Measurements from ENCODE around the gene PROM2.

Gene PROM2

DNA sequence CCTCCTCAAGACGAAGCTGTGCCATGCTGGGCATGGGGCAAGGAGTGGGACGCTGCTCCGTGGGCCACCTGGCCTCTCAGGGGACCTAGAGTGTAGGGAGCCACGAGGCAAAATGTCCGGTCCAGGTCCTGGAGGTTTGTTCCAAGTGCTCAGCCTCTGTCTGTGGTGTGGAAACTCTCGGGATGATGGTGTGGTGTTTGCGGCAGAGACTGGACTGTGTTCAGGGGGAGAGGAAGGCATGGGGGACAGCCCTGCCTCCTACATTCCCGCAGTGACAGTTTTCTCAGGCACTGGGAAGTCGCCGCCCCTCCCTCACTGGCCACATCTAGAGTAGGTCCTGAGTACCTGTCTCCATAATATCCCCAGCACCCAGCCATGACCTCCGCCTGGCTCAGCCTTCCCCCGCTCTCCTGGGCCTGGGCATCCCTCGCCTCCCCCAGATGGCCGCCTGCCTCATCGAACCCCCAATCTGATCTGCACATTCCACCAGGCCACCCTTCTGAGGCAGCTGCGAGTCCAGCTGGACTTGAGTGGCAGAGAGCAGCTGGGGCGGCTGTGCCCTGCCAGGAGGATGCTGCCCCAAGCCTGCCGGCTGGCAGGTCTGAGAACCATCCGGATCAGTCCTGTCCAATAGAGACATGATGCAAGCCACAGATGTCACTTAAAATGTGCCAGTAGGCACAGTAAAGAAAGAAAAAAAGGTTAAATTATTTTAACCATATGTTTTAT lies 29.1 kb downstream of the PROM2 start:
- TF ChIP-seq CTCF (conservative IDR thresholded peaks at IDR 0.05) (no peak), ZFX (IDR thresholded peaks at IDR 0.05) (no peak)
- no peak overlapping the region for H3K27ac ChIP-seq

- peak overlapping the region; percentile 77 for H3K27ac ChIP-seq
- TF ChIP-seq ZFX (IDR thresholded peaks at IDR 0.05) (no peak), CTCF (conservative IDR thresholded peaks at IDR 0.05) (no peak)
Measured at GRCh38 chr2:95305380-95306061, 31.3 kb downstream of the PROM2 start.

- TF ChIP-seq ZFX (IDR thresholded peaks at IDR 0.05) (no peak), CTCF (conservative IDR thresholded peaks at IDR 0.05) (no peak)
- H3K27ac ChIP-seq, result peak overlapping the region; percentile 77
Measured at GRCh38 chr2:95306336-95306895, 32.2 kb downstream of the PROM2 start.

GRCh38 chr2:95307036-95307435 lies 32.8 kb downstream of the PROM2 start:
- H3K27ac ChIP-seq, result peak overlapping the region; percentile 77

DNA sequence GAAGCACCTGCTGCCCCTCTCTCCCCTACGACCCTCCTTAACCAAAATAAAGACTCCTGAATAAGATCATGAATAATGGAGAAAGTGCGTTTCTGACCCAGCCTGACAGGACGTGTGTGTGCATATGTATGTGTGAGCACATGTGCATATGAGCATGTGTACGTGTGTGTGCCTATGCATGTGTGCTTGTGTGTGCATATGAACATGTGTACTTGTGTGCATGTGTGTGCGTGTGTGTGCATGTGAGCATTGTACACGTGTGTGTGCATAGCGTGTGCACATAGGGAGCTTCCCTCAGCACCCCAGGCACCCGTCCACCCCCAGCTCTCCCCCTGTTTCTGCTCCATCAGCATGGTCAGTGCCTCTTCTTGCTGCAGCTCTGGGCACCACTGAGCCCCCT lies 33.6 kb downstream of the PROM2 start:
- no peak overlapping the region for H3K27ac ChIP-seq
- no peak for TF ChIP-seq CTCF (conservative IDR thresholded peaks at IDR 0.05)
- no peak for TF ChIP-seq ZFX (IDR thresholded peaks at IDR 0.05)

More at GRCh38 chr2:95307036-95307435, 32.8 kb downstream of the PROM2 start:
- TF ChIP-seq CTCF (conservative IDR thresholded peaks at IDR 0.05) (no peak), ZFX (IDR thresholded peaks at IDR 0.05) (no peak)

- no peak overlapping the region for H3K27ac ChIP-seq
- TF ChIP-seq ZFX (IDR thresholded peaks at IDR 0.05), result no peak
Measured at GRCh38 chr2:95308426-95308990, 34.3 kb downstream of the PROM2 start.

GRCh38 chr2:95309599-95309998 lies 35.4 kb downstream of the PROM2 start:
- no peak for TF ChIP-seq CTCF (conservative IDR thresholded peaks at IDR 0.05)
- TF ChIP-seq ZFX (IDR thresholded peaks at IDR 0.05), result no peak
- no peak overlapping the region for H3K27ac ChIP-seq
